Left renal cortex interstitium (tissue), 4 donors: ENCODE results near the gene SNX32. TPM values are rescaled to one million over a fixed set of nuclear protein-coding genes. Genes with fewer than 3 reads are reported as not detected.
A peak's percentile ranks its signal among the peaks of the same experiment; 100 is the strongest.
"Not testable (repeated sequence)": the region's sequence is repeated elsewhere in the genome, so short reads cannot be mapped to it uniquely, and the experiment has no call there.

Experiments used
- DNase-seq, 4 donors: peaks; one replicate each; pipeline ENCODE4 v3.0.0-alpha.2; 2013; ENCODE audit warnings: low read depth in 4 of 4, low spot score in 2 of 4, missing footprints in 1 of 4
- polyA plus RNA-seq, 4 donors: library from polyadenylated mRNA; unstranded; fragments of 120-200 nt; gene quantifications; one replicate each; pipeline ENCODE4 v1.2.1, GENCODE V29; 2013; ENCODE audit not compliant: insufficient read length in 4 of 4

The SNX32 gene
- polyA plus RNA-seq, 4 donors, result 1.4 to 4.9 (median 2.5) TPM

- DNase-seq, result no peak
These were observed 49.4 kb downstream of the SNX32 start for GRCh38 chr11:65883058-65883761.

- DNase-seq, result no peak
These were observed 50.3 kb downstream of the SNX32 start for GRCh38 chr11:65883786-65884715.

GRCh38 chr11:65884716-65885092, 50.9 kb downstream of the SNX32 start:
- DNase-seq, result no peak

GRCh38 chr11:65885231-65885630, 51.5 kb downstream of the SNX32 start:
- DNase-seq, result no peak

- no peak for DNase-seq
These were observed 52.2 kb downstream of the SNX32 start for GRCh38 chr11:65885808-65886536.

GRCh38 chr11:65886826-65887722, 53.3 kb downstream of the SNX32 start:
- DNase-seq, result no peak

GRCh38 chr11:65887723-65888162, 54.0 kb downstream of the SNX32 start:
- DNase-seq, result no peak

GRCh38 chr11:65888163-65888814, 54.5 kb downstream of the SNX32 start, which contains the start of gene FIBP:
Gene FIBP, minus strand, starts transcription at chr11:65888471. Its CDS starts 53 bp downstream, at chr11:65888418.
- peak; percentile 86 to 94 (median 92) for DNase-seq

GRCh38 chr11:65890324-65891218, 56.8 kb downstream of the SNX32 start, which contains the start of gene CCDC85B:
Gene CCDC85B, plus strand, starts transcription at chr11:65890673. Its CDS starts 111 bp downstream, at chr11:65890784.
- DNase-seq, result peak; percentile 79 to 93 (median 91)

GRCh38 chr11:65891219-65892136, 57.7 kb downstream of the SNX32 start:
- DNase-seq, result no peak

GRCh38 chr11:65892137-65892540, 58.4 kb downstream of the SNX32 start:
- not testable (repeated sequence) for DNase-seq

- no peak for DNase-seq
These were observed 59.0 kb downstream of the SNX32 start for GRCh38 chr11:65892661-65893317.

GRCh38 chr11:65894034-65894591, 60.4 kb downstream of the SNX32 start:
- no peak for DNase-seq

- no peak for DNase-seq
These were observed 61.8 kb downstream of the SNX32 start for GRCh38 chr11:65895482-65895981.

- no peak for DNase-seq
These were observed 62.6 kb downstream of the SNX32 start for GRCh38 chr11:65896034-65896999.
